Calu3 (cell line): ENCODE results near the gene TNS1. TPM values are rescaled to one million over a fixed set of nuclear protein-coding genes. Genes with fewer than 3 reads are reported as not detected.

Experiments
- BruUV-seq: library from RNA; stranded (reverse); fragments of 400-500 nt; replicated peaks from 2 replicates; lab custom pipeline; 2021; lab: Mats Ljungman, UMichigan
- CTCF ChIA-PET: fragments of 300-600 bp; sonication (Branson Sonifier 250); formaldehyde crosslinking; loops from one replicate; lab custom pipeline; 2022; ENCODE audit warnings: antibody characterized with exemption; lab: Charles Lee
- DNase-seq: peaks from one replicate; pipeline ENCODE4 v3.0.0; 2022
- H3K27ac Mint-ChIP-seq: one replicate; pipeline ENCODE4 v1.8.0; 2022; ENCODE audit warnings: mixed read lengths; ENCODE audit not compliant: unreplicated experiment
- H3K27me3 Mint-ChIP-seq: one replicate; pipeline ENCODE4 v1.8.0; 2022; ENCODE audit warnings: mixed read lengths; ENCODE audit not compliant: unreplicated experiment
- H3K36me3 Mint-ChIP-seq: one replicate; pipeline ENCODE4 v1.8.0; 2022; ENCODE audit warnings: mild to moderate bottlenecking, moderate library complexity, mixed read lengths; ENCODE audit not compliant: insufficient read depth, unreplicated experiment
- H3K4me1 Mint-ChIP-seq: one replicate; pipeline ENCODE4 v1.8.0; 2022; ENCODE audit warnings: mild to moderate bottlenecking, low read depth, mixed read lengths; ENCODE audit not compliant: unreplicated experiment
- H3K4me3 Mint-ChIP-seq: one replicate; pipeline ENCODE4 v1.8.0; 2022; ENCODE audit warnings: mild to moderate bottlenecking, low read depth, moderate library complexity, mixed read lengths; ENCODE audit not compliant: unreplicated experiment
- H3K9me3 Mint-ChIP-seq: one replicate; pipeline ENCODE4 v1.8.0; 2022; ENCODE audit warnings: low read depth, mixed read lengths; ENCODE audit not compliant: unreplicated experiment
- intact Hi-C: fragments of 100-400 bp; cut with micrococcal nuclease; formaldehyde crosslinking; loops from one replicate; pipeline ENCODE4 v1.10.0; 2022; ENCODE audit not compliant: unreplicated experiment
- total RNA-seq: library from RNA; stranded (reverse); gene quantifications from 2 replicates; pipeline ENCODE4 v1.2.3, GENCODE V29; 2022
- TF ChIP-seq, protein P1 (sequence below): fragments of 200-600 bp; IDR thresholded peaks from one replicate; pipeline ENCODE4 v1.8.0; 2022; ENCODE audit warnings: antibody characterized with exemption; ENCODE audit not compliant: unreplicated experiment

TNS1 gene
- total RNA-seq, 1 experiment from 2014 or later, result 2.2 TPM

DNA sequence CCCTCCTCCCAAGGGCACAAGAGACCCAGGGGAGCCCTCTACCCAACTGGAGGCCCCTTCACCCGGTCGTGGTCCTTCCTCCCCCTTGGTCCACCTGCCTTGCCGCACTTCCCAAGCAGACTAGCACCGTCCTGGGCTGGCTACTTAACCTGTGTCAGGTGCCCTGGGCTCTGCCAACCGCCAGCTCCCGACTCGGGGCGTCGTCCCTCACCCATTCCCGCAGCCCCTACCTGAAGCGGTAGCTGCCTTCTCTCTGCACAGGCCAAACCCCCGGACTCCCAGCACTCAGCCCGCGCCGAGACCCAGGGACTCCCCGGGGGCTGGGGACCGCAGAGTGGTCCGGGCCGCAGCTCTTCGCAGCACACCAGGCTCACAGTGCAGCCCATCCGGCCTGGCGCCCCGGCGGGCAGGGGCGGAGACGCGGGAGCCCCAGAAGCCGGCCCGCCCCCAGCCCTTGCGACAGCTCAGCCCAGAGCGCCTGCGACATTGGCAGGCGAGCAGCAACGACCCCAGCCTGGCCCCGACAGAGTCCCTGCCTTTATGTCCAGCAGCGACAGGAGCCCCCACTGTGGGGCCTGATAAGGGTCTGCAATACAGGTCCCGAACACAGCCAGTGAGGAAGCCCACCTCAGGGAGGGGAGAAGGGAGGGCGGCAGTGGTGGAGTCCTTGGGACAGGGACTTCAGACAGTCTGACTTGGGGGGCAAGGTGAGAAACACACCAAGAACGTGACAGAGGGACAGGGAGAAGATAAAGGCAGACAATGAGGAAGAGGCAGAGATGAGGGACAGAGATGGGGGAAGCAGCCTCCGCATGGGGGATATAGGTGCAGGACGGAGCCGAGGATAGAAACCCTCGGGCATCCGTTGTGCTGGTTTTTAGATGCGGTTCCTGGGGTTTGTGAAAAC, 31.0 kb upstream of the TNS1 start:
- Mint-ChIP-seq H3K27me3 (peaks cover 28% of the 10 kb centered on the region), H3K36me3 (no peaks in the 10 kb centered on the region), H3K4me1 (no peaks in the 10 kb centered on the region), H3K9me3 (no peaks in the 10 kb centered on the region), H3K27ac (no peak overlapping the region), H3K4me3 (no peak overlapping the region)
- intact Hi-C loops, result loop anchor here (5.0 kb wide), 1 partner anchor 47 kb away; no protein-coding TSS in a partner anchor
- no TSS peak for BruUV-seq
- no peak for DNase-seq
- TF ChIP-seq, protein P1, sequence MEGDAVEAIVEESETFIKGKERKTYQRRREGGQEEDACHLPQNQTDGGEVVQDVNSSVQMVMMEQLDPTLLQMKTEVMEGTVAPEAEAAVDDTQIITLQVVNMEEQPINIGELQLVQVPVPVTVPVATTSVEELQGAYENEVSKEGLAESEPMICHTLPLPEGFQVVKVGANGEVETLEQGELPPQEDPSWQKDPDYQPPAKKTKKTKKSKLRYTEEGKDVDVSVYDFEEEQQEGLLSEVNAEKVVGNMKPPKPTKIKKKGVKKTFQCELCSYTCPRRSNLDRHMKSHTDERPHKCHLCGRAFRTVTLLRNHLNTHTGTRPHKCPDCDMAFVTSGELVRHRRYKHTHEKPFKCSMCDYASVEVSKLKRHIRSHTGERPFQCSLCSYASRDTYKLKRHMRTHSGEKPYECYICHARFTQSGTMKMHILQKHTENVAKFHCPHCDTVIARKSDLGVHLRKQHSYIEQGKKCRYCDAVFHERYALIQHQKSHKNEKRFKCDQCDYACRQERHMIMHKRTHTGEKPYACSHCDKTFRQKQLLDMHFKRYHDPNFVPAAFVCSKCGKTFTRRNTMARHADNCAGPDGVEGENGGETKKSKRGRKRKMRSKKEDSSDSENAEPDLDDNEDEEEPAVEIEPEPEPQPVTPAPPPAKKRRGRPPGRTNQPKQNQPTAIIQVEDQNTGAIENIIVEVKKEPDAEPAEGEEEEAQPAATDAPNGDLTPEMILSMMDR, result no peak
- CTCF ChIA-PET, result interaction anchor here (0.9 to 2.5 kb wide), 3 partner anchors 242 to 248 kb away, joined by 3 to 15 read pairs (median 14); no protein-coding TSS in a partner anchor

DNA sequence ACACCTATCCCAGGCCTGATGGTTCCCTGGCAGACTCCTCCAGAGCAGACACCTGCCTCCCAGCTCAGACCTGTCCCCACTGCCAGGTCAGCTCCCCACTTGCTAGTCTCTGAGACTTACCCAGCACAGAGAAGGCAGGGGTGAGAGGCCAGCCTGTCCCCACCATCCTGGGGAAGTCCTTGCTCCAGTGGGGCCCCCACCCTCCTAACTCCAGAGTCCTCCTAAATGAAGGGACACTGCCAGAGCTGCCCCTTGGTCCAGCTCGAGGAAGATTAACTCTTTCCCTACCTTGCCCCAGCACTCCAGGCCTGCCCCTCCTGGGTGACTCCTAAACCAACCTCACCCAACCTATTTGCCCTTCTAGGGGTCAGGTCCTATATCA, 30.4 kb upstream of the TNS1 start:
- H3K4me3 Mint-ChIP-seq, result no peak overlapping the region
- no TSS peak for BruUV-seq
- intact Hi-C loops, result loop anchor here (5.0 kb wide), 1 partner anchor 46 kb away; no protein-coding TSS in a partner anchor
- DNase-seq, result no peak
- TF ChIP-seq, protein P1, result no peak
- no peaks in the 10 kb centered on the region for H3K9me3 Mint-ChIP-seq
- H3K4me1 Mint-ChIP-seq, result no peaks in the 10 kb centered on the region
- peaks cover 28% of the 10 kb centered on the region for H3K27me3 Mint-ChIP-seq
- CTCF ChIA-PET, result interaction anchor here (0.9 to 2.5 kb wide), 3 partner anchors 39 to 247 kb away, joined by 3 to 14 read pairs (median 4); no protein-coding TSS in a partner anchor
- H3K36me3 Mint-ChIP-seq, result no peaks in the 10 kb centered on the region
- H3K27ac Mint-ChIP-seq, result no peak overlapping the region

DNA sequence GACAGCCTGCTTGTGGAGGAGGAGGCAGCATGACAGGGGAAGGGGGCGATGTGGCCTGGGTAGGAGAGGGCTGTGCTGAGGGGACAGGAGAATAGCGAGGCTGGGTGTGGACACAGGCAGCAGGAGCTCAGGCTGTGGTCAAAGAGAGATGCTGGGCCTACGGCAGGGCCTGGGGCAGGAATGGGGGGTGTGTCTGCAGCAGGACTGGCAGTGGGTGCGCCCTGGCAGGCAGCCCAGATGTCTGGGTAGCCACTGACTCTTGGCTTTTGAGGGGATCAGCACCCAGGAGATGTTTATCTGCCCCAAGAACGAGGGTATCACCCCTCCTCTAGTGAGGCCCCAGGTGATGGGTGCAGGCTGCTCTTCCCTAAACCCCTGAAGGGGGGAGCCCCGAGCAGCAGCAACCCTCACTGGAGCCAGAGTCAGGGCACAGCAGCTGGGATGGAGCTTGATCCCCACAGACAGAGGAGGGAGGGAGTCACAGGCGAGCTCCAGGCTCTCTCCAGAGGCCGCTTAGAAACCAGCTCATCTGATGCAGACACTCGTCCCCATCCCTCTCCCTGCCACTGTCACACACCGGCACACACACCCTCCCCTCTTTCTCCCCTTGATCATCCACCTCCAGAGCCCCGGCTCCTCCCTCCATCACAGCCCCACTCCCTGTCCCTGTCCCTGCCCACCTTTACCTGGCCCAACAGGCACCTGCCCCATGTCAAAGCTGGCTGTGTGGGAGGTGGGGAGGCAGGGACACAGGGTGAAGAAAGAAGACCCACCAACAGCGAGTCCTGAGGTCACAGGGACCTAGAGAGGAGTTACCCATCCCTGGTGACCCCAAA, 29.8 kb upstream of the TNS1 start:
- Mint-ChIP-seq H3K4me1 (no peaks in the 10 kb centered on the region), H3K27ac (no peak overlapping the region), H3K36me3 (no peaks in the 10 kb centered on the region), H3K4me3 (no peak overlapping the region), H3K27me3 (peaks cover 28% of the 10 kb centered on the region), H3K9me3 (no peaks in the 10 kb centered on the region)
- intact Hi-C loops, result loop anchor here (5.0 kb wide), 1 partner anchor 45 kb away; no protein-coding TSS in a partner anchor
- peak; percentile 57 for DNase-seq
- TF ChIP-seq, protein P1, result no peak
- no TSS peak for BruUV-seq
- CTCF ChIA-PET, result interaction anchor here (0.9 to 2.5 kb wide), 3 partner anchors 39 to 247 kb away, joined by 3 to 14 read pairs (median 4); no protein-coding TSS in a partner anchor

DNA sequence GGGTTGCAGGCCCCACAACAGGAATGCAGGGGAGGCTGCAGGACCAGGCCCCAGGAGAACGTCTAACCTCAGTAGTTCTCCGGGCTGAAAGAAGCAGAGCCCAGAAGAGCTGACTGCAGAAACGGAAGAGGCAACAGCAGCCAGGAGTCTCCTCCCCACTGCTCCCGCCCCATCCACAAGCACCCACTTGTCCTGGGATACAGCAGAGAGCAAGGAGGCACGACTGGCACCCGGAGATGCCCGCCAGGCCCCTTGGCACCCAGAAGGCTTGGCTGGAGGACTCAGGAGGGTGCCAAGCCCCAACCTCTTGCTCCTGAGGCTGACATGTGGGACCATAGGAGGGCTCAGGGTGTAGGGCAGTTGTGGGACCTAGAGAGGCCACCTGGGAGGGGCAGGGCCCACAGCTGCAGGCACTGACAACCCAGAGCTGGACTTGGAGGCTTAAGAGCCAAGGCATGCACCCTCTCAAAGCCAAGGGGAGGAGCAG, 29.0 kb upstream of the TNS1 start:
- DNase-seq, result no peak
- no peak overlapping the region for H3K27ac Mint-ChIP-seq
- intact Hi-C loops, result loop anchor here (5.0 kb wide), 1 partner anchor 45 kb away; no protein-coding TSS in a partner anchor
- peaks cover 26% of the 10 kb centered on the region for H3K27me3 Mint-ChIP-seq
- H3K4me1 Mint-ChIP-seq, result no peaks in the 10 kb centered on the region
- TF ChIP-seq, protein P1, result no peak
- H3K9me3 Mint-ChIP-seq, result no peaks in the 10 kb centered on the region
- no peak overlapping the region for H3K4me3 Mint-ChIP-seq
- H3K36me3 Mint-ChIP-seq, result no peaks in the 10 kb centered on the region
- BruUV-seq, result no TSS peak
- CTCF ChIA-PET, result interaction anchor here (2.5 kb wide), 1 partner anchor 246 kb away, joined by 14 read pairs; no protein-coding TSS in a partner anchor
